Esophagus muscularis mucosa (tissue), 3 donors: ENCODE measurements around the gene EXOC1.

Experiments
- POLR2AphosphoS5 ChIP-seq, 2 donors: sonication (generic); formaldehyde crosslinking; IDR thresholded peaks; one replicate each; pipeline ENCODE4 v1.6.1; 2017; ENCODE audit warnings: antibody characterized with exemption in 2 of 2
- TF ChIP-seq, protein P1 (sequence below), 3 experiments: fragments of 200-600 bp in 2 of 3; fragments of 450-650 bp in 1 of 3; sonication (generic) in 2 of 3; IDR thresholded peaks; one replicate each; pipeline ENCODE4 v1.5.1; 2017 to 2019; ENCODE audit warnings: antibody characterized with exemption in 3 of 3, mild to moderate bottlenecking in 2 of 3, moderate library complexity in 1 of 3

DNA sequence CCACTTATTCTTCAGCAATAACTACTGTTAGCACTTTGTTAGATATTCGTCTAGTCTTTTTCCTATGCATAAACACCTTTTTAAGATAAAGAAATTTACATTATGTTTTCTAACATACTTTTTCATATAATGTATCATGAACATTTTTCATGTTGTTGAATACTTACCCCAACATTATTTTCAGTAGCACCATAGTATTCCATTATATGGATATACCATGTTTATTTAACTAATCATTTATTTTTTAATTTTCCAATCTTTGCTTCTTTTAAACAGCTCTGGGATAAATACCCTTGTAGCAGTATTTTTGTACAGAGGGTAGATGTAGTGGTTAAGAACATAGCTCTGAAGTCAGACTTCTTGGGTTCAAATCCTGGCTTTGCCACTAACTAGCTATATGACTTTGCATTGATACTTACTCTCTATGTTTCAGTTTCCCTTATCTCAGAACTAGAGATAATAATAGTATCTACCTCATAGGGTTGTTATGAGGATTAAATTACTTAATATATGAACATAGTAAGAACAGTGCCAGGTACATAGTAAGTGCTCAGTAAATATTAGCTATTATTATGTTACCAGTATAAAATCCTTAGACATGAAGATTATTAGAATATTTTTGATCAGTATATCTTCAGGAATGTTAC lies 11.3 kb downstream of the EXOC1 start:
- no peak for TF ChIP-seq POLR2AphosphoS5 (IDR thresholded peaks at IDR 0.05)
- TF ChIP-seq, protein P1, sequence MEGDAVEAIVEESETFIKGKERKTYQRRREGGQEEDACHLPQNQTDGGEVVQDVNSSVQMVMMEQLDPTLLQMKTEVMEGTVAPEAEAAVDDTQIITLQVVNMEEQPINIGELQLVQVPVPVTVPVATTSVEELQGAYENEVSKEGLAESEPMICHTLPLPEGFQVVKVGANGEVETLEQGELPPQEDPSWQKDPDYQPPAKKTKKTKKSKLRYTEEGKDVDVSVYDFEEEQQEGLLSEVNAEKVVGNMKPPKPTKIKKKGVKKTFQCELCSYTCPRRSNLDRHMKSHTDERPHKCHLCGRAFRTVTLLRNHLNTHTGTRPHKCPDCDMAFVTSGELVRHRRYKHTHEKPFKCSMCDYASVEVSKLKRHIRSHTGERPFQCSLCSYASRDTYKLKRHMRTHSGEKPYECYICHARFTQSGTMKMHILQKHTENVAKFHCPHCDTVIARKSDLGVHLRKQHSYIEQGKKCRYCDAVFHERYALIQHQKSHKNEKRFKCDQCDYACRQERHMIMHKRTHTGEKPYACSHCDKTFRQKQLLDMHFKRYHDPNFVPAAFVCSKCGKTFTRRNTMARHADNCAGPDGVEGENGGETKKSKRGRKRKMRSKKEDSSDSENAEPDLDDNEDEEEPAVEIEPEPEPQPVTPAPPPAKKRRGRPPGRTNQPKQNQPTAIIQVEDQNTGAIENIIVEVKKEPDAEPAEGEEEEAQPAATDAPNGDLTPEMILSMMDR (IDR thresholded peaks at IDR 0.05), result no peak
